T1000 (cell line): ENCODE data around the gene WWOX.

ENCODE experiments used
- DNase-seq: peaks from one replicate; lab custom pipeline; 2025; ENCODE audit warnings: mixed read lengths; lab: John Stamatoyannopoulos, UW

WWOX gene

GRCh38 chr16:78274771-78275170, 175.3 kb downstream of the WWOX start:
- no peak for DNase-seq

DNA sequence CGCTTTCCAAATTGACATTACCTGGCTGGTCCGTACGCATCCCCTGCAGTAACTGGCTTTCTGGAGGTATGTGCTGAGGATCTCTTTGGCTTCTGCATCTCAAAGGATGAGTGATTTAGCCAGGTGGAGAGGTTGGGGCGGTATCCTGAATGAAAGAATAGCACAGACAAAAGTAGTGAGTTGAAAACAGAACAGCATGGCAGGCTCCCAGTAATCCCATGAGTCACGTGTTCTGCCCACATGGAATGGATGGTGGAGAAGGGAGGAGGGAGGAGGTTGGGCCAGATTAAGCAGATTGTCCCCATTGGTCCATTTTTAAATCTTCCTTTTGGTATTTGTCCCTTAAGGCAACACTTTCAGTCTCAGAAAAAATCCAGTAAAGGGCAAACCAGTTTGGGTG, 176.0 kb downstream of the WWOX start:
- no peak for DNase-seq

DNA sequence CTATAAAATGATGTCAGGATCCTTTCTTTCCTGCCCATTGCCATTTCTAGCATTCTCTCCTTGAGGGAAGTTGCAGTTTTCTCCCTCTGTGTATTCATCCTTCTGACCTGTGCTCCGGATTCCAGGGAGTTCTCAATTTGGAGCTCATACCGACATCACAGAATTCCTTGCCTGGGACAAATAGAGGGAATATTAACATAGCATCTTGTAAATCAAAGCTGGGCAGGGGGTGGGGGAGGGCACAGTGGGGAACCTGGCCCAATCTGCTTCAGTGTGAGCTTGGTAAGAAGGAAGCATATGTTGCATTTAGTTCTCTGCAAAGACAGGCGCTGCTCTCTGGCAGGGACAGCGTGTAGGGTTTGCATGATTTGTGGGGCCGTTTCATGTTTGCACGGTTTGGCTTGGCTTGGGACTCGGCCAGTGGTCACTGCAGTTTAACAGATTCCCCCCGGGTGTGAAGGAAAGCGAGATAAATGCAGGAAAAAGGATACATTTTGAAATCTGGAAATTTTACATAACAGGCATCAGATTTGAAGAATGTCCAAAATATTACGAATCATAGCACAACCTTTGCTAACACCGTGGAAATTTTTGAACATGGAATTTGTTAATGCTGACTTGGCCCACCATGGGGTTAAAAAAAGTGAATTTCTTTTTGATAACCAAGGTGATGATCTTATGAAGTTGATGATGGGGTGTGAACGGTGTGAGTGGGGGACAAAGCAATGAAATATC, 178.0 kb downstream of the WWOX start:
- no peak for DNase-seq

- DNase-seq, result no peak
These were observed 178.6 kb downstream of the WWOX start for GRCh38 chr16:78278056-78278450.

DNA sequence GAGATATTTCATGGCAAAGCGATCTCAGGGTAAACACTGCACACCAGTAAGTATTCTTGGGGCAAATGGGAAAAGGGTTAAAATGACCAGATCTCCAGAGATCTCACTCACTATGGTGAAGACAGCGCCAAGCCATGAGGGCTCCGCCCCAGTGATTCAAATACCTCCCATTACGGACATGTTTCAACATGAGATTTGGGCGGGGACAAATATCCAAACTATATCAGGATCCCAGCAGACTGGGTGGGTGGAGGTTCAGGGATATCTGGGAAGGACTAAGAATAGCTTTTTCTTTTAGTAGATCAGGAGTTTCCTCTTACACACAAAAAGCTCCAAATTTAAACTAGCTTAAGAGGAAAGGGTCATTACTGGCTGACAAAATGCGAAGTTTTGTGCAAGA, 181.7 kb downstream of the WWOX start:
- no peak for DNase-seq

DNA sequence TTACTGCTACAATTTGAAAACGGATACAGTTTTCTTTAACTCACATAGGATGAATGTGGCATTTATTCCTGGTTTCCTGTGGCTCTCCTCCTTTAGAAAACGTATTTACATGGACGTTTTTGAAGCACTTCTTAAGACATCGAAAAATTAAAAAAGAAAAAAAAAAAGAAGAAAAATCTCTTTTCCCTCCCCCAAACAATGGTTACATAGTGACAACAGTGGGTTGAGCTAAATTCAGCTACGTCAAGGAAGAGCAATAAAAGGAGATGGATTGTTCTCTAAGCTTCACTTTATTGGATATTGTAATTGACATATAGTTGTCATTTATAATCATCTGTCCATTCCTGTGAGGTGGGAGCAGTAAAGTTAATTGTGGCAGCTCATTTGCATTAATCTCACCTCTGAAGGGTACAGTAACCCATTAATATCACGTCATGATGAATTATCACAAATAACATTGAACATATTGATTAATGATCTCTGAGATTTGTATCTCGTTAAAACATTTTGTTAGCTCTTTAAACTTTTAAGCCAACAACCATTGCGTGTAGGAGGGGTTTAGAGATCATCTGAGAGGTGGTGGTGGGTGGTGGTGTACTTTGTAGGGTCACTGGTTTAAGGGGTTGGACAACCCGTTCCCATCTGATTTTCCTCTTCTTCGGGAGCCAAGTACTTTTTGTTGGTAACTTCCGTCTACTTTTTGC, 184.2 kb downstream of the WWOX start:
- DNase-seq, result no peak

DNA sequence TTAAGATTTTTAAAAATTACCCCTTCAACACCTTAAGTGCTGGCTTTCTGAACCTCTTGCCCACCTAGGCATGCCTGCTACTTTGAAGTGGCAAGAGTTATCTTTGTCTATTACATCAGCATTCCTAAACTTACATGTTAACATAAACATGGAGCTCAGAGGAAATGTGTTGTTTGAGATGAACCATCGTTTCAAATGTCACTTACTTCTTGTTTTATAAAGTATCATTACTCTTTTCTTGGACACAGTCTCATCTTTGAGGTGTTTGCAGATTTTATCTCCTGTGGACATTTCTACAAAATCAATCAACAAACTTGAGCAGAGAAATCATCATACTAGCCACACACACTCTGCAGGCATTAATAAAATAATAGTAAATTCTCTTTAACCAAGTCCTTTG, 184.9 kb downstream of the WWOX start:
- no peak for DNase-seq

GRCh38 chr16:78284957-78285434, 185.5 kb downstream of the WWOX start:
- DNase-seq, result no peak

- no peak for DNase-seq
These were observed 186.0 kb downstream of the WWOX start for GRCh38 chr16:78285437-78285922.

GRCh38 chr16:78286065-78286464, 186.6 kb downstream of the WWOX start:
- no peak for DNase-seq

- DNase-seq, result no peak
These were observed 189.4 kb downstream of the WWOX start for GRCh38 chr16:78288888-78289287.

GRCh38 chr16:78289373-78289772, 189.9 kb downstream of the WWOX start:
- no peak for DNase-seq

- no peak for DNase-seq
These were observed 190.4 kb downstream of the WWOX start for GRCh38 chr16:78289844-78290277.

DNA sequence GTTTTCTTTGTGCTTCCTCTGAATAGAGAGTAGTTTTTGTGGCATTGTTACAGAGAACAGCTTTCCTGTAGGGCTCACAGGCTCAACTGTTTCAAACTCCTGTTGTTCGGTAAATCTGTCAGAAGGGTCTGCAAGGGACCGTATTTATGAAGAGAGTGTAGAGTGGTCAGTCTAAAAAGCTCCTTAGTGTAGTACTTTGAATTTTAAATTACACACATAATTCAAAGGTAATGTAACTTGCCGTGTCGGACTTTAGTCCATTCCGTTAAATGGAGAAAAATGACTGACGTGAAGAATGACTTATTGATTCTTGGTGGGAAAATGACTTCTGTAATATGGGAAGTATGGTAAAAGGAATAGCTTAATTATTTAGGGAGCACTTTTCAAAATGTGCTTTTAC, 190.9 kb downstream of the WWOX start:
- DNase-seq, result no peak

DNA sequence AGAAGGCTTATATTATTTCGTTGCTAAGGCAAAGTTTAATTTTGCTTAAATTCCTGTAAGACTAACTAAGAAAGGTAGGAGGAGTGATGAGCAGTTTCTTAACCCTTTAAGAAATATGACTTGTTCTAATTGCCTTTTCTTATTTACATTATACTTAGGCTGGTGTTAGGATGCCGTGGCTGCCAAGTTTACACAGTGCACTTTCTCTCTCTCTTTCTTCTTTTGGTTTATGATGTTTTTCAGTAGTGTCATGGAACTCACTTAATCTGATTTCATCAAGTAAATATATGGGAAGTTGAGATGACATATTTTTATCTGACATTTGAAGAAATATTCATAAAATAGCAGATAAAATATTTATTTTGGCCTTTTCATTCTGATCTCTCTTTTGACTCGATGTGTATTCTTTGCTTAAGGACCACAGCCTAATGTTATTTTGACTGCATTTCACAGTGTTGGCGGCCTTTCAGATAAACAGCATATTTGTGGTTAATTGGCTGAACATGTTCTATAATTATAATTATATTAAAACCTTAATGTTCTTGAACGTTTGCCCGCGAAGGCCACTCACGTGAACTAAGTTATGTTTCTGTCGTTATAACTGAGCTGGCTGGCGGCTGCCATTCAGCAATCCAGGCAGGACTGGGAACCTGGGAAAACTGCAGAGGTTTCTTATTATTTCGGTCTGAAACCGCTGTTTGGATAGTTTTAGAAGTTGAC, 191.6 kb downstream of the WWOX start:
- DNase-seq, result no peak

- no peak for DNase-seq
These were observed 192.2 kb downstream of the WWOX start for GRCh38 chr16:78291604-78292003.

GRCh38 chr16:78292086-78292843, 192.8 kb downstream of the WWOX start:
- no peak for DNase-seq

DNA sequence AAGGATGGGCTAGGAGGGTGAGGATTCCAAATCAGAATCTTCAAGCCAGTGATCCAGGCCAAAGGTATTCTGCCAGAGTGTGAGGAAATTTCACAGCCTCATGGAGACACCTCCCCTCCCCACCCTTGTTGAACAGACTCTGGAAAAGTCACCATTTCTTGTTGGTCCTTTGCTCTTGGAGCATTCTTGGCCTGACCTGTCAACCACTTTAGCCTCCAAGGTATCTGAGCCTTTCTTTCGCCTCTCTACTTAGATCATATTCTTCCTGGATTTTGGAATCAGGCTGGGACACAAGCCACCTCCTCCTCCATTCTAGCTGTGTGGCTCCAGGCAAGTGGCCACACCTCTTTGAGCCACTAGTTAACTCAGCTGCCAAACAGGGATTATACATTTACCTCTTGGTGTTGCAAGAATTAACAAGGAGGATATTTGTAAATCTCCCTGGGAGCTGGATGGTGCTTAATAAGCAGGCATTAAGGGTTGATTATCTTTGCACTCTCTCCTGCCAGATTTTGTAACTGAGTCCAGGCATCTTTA, 193.5 kb downstream of the WWOX start:
- DNase-seq, result no peak

DNA sequence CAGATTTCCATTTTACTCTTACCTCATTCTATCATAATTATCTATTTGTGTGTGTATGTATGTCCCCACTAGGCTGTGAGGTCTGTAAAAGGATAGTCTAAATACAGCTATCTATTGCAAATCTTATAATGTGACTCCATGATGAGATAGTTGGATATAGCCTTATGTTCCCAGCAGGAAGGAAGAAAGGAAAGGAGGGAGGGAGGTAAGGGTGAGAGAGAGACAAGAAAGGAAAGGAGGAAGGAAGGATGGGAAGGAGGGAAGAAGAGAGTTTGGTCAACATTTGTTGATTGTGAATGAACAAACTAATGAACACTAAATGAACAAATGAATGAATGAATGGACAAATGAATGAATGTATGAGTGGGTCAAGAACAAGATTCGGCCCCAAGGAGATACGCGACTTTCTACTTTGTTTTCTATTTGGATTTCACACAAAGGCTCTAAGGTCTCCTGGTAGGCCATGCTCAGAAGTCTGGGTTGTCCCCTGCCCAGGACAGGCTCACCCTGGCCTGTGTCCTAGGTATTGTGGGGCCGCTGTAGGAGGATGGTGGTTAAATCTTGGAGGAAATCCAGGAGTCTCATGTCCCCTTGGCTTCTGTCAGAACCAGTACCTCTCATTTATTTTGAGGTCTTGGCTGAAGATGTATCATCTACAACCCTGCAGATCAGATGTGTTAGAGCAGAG, 195.2 kb downstream of the WWOX start:
- DNase-seq, result no peak

DNA sequence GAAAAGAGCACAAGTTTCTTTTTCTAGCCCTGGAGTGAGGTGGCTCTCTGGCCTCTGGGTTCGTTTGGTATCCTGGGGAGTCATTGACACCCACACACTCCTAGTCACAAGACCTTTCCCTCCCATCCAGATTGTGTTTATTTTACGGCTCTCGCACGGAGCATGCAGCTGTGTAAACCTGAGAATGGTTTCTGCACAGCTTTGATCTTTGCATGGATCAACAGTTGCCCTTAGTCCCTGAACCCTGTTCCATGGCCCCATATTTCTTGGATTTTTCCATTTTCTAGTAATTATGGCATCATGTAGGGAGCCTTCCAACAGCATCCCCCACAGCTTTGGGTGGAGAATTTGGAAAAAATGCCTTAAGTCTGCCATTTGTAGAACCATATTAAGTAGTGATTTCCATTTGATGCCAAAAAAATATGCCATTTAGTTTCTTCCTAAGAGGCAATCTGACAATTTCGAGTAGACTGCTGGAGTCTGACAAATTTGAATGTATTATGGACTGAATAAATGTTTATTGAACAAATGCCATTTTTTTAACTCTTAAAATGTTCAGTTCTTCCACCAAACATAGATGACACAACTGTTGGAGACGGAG, 197.7 kb downstream of the WWOX start:
- DNase-seq, result no peak

GRCh38 chr16:78298986-78299385, 199.5 kb downstream of the WWOX start:
- DNase-seq, result no peak
